ELF-1 (cell line): ENCODE measurements around the gene WNT11.

ENCODE experiments used
- DNase-seq: peaks from one replicate; pipeline ENCODE4 v3.0.0-alpha.2; 2016; ENCODE audit warnings: low read depth, low spot score

The WNT11 gene

DNA sequence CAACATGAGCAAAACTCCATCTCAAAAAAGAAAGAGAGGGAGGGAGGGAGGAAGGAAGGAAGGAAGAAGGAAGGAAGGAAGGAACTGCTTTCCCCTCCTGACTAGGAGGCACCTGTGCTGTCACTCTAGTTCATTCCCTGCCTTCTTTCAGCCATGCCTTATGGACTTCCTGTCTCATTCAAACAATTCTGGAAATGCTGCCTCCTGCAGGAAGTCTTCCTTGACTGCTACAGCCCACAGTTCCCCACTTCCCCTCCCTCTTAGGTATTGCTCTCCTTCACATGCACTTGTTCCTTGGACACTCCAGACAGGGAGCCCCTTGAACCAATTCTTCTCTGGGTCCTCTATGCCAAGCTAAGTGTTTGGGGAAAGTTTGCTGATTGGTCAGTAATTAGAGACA is 31.6 kb upstream of the WNT11 start:
- DNase-seq = peak; percentile 61

DNA sequence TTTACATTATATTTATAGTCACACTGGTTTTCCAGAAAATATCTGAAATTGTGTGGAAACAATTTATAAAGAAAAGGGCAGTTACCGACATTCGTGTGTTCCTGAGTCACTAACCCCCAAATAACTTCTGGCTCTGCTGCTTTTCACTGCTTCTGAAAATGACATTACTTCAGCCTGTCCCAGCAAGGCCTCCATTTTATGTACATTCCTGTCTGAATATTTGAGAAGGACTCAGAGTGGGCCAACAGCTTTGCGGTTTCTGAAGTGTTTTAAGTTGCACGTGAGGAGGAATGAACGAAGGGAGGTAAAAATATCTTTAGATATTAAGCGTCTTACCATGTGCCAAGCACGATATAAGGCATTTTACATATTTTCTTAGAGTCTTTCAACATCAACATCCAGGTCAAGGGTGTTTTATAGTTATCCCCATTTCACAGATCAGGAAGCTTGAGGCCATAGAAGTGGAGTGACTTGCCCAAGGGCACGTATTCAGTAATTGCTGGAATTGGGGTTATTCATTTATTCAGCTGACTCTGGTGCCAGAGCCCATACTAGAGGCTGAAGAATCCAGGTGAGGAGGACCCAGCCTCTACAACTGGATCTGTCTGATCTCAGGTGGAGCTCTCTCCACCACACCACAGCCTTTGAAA is 30.8 kb upstream of the WNT11 start:
- no peak for DNase-seq

- no peak for DNase-seq
Measured at GRCh38 chr11:76236092-76236999, 30.0 kb upstream of the WNT11 start.

GRCh38 chr11:76235233-76236091 is 29.2 kb upstream of the WNT11 start:
- DNase-seq = peak; percentile 98

DNA sequence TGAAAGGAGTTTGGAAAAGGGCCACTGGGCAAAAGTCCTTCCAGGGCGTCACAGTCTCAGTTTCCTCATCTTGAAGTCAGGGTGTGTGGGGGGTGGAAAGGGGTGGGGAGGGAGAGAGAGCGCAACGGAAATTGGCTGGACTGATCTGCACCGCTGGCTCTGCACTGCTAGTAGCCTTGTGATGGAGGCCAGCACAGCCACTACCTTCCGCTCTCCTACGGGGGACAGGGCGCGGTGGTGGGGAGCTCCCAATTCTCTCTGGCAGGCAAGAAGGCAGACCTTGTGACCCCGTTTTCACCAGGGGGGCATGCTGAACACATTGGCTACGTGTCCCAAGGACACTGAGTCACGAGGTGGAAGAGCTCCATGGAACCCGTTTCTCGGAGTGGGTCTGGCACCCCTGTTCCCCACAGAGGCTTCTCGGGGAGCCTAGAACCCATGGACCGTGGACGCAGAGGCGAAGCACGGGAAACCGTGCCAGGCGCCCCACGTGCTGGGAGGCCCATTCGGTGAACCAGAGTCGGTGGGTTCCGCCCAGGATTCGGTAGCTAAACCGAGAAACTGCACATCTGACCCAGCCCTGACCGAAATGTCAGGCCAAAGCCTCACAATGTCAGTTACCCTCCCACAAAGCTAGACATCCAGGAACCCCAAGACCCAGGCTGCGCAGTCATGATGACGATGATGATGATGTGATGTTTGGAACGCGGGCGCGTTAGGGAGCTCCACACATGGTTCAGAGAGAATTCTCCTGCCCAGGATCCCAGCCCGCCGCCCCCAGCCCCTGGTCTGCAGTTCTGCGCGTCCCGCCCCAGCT is 28.3 kb upstream of the WNT11 start:
- DNase-seq = peak; percentile 52

- DNase-seq = peak; percentile 60
Measured at GRCh38 chr11:76234021-76234415, 27.7 kb upstream of the WNT11 start.

DNA sequence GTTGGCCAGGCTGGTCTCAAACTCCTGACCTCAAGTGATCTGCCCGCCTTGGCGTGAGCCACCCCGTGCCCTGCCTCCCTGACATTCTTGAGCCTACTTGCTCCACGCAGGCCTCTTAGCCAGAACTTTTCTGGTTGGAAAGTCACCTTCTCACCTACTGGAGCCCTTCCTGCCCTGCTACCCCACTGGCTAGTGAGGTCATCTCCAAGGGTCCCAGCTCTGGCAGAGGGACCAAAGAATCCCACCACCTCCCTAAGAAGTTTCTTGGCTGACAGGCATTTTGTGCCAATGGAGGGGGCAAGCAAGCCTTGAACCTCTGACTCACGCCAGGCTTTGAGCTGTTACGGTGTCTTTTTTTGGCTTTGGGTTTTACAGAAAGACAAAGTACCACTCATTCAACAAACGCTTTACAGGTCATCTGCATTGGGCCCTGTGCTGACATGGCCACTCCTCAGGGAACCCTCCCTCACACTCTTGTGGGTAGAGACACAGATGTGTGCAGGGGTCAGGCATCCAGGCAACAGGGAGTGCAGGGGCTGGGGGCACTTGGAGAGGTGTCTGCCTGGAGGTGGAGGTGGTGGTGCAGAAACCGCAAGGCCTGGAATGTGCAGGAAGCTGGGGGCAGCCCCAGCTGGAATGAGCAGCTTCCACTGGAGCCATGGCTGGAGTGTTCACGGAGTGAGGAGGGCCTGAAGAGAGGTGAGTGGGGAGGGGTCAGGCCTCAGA is 27.1 kb upstream of the WNT11 start:
- peak; percentile 37 for DNase-seq

DNA sequence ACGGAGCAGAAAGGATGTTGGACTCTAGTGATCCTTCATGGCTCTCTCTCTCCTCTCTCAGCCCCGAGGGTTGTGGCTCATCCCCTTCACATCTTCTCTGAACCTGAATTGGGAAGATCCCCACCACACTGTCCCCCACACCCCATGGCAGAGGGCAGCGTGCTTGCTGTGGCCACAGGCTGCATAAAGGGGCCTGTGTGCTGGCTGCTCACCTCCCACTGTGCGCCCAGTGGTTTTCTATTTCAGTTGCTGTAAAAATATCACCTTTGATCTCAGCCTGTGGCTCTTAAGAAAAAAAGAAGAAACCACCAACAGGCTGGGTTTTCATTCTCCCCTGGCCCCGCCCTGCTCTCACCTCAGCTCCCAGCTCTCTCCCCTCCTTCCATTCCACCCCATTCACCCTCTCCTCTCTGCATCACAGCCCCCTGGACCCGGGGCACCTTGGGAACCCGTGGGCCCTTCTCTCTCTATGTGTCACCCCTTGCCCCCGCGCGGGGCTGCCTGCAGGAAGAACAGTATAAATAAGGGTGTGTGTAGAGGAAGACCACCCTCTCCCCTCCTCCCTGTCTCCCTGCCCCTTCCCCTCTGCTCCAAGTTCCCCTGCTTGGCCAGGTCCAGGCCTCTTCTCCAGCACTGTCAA is 25.8 kb upstream of the WNT11 start:
- no peak for DNase-seq

GRCh38 chr11:76231121-76231738 is 24.9 kb upstream of the WNT11 start:
- no peak for DNase-seq

DNA sequence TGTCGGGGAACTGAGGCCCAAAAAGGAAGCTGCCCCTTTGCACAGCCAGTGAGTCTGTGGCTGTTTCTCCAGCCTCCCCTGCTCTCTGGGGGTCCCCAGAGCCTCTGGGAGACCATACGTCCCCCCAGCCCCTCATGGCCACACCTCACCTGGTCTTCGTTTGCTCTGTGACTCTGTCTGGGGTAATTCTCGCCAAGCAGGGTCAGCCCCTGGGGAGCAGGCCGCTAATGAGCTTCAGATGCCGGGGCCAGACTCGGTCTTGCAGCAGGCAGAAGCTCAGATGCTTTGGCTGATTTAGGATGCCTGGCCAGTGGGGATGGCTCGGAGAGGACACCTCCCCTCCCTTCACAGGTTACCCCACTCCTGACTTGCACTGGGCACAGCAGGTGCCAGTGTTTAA is 24.1 kb upstream of the WNT11 start:
- DNase-seq = no peak

DNA sequence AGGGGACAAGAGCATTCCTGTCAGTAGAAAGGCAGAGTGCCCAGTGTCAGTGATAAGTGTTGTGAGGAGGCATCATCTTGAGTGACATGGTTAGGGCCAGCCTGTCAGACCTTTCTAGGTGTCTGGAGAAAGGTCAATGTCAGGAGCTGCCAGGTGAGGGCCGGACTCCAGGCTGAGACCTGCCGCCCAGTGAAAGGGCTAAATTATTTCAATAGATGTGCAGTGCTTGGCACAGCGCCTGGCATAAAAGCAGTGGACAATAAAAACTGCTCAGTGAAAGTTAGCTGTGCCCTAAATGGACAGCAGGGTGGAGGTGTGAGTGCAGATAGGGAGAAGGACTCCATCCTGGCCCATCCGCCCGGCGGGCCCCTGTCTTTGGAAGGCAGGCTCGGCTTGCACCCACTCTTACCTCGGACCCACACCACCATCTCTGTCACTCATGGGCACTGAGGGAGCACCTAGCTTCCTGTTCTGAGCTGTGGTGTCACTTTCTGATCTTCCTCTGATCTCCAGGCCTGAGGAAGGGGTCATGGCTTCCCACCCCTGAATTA is 23.5 kb upstream of the WNT11 start:
- no peak for DNase-seq

DNA sequence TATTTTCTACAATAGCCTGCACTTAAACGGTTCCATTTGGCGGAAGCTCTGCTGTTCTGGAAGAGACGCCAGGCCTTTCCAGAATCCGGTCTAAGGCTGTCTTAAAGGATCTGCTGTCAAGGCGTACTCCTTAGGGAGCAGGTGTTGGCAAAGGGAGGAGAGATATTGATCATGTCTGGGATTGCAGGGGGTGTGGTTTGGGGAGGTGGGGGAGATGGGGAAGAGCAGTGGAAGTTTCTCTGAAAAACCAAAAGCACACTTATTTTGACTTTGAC is 22.5 kb upstream of the WNT11 start:
- DNase-seq = no peak

- no peak for DNase-seq
Measured at GRCh38 chr11:76228071-76228874, 22.0 kb upstream of the WNT11 start.

- no peak for DNase-seq
Measured at GRCh38 chr11:76226626-76227025, 20.3 kb upstream of the WNT11 start.

GRCh38 chr11:76225122-76225611 is 18.9 kb upstream of the WNT11 start:
- no peak for DNase-seq

GRCh38 chr11:76224461-76225121 is 18.3 kb upstream of the WNT11 start:
- DNase-seq = no peak

DNA sequence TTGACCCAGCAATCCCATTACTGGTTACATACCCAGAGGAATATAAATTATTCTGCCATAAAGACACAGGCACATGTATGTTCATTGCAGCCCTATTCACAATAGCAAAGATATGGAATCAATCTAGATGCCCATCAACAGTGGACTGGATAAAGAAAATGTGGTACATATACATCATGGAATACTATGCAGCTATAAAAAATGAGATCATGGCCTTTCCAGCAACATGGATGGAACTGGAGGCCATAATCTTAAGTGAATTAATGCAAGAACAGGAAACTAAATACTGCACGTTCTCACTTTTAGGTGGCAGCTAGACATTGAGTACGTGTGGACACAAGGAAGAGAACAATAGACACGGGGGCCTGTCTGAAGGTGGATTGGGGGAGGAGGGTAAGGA is 15.1 kb upstream of the WNT11 start:
- no peak for DNase-seq

DNA sequence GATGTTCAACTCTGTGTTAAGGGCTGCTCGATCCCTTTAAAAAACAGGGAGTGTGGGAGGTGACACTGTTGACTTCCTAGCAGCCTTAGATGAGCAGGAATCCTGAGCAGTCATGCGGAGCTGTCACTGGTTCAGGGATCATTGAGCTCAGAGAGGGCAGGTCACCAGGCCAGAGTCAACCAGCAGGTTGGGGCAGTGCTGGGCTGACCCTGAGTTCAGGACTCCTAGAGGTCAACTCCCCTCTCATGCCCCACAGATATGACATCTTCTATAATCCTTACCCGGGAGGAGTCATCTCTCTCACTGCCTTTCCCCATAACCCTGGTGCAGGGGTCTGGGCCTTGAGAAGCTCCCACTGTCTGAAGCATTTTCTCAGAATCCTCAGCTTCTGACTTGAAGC is 12.9 kb upstream of the WNT11 start:
- no peak for DNase-seq
